Osteoblast (primary cell): ENCODE results near the gene PRAMEF33. TPM values are rescaled to one million over a fixed set of nuclear protein-coding genes. Genes with fewer than 3 reads are reported as not detected.

ENCODE experiments used
- small RNA-seq: library from RNA; depleted of rRNA; stranded (forward); fragments of <200 nt; gene quantifications from one replicate; pipeline ENCODE3, GENCODE V24; 2012
- total RNA-seq: library from RNA; depleted of rRNA; stranded (reverse); fragments of >200 nt; gene quantifications from 2 replicates; pipeline ENCODE4 v1.2.3, GENCODE V29; 2012

The PRAMEF33 gene
- total RNA-seq, 1 donor = not detected

Small RNAs within 50 kb of the gene (small RNA-seq; reads per million reads assigned to genes)
- gene RNU6-771P = not detected

Other genes starting within 250 kb of the PRAMEF33 start
- not detected in 2 replicates for gene PRAMEF27, start 247.0 kb upstream of the PRAMEF33 start, total RNA-seq
- gene HNRNPCL3, start 242.8 kb upstream of the PRAMEF33 start, total RNA-seq = not detected in 2 replicates
- not detected in 2 replicates for gene PRAMEF25, start 232.8 kb upstream of the PRAMEF33 start, total RNA-seq
- gene HNRNPCL2, start 186.7 kb upstream of the PRAMEF33 start, total RNA-seq = not detected in 2 replicates
- not detected in 2 replicates for gene PRAMEF26, start 147.5 kb upstream of the PRAMEF33 start, total RNA-seq
- not detected in 2 replicates for gene HNRNPCL4, start 137.9 kb upstream of the PRAMEF33 start, total RNA-seq
- gene PRAMEF9, start 131.7 kb upstream of the PRAMEF33 start, total RNA-seq = not detected in 2 replicates
- not detected in 2 replicates for gene PRAMEF13, start 102.1 kb upstream of the PRAMEF33 start, total RNA-seq
- not detected in 2 replicates for gene PRAMEF18, start 77.4 kb upstream of the PRAMEF33 start, total RNA-seq
- gene PRAMEF5, start 49.3 kb upstream of the PRAMEF33 start, total RNA-seq = not detected in 2 replicates
- gene PRAMEF8, start 18.4 kb upstream of the PRAMEF33 start, total RNA-seq = under 0.01 TPM in 1 of 2 replicates, not detected in the other
- not detected in 2 replicates for gene PRAMEF15, start 12.0 kb downstream of the PRAMEF33 start, total RNA-seq
- not detected in 2 replicates for gene PRAMEF14, start 43.6 kb downstream of the PRAMEF33 start, total RNA-seq
- gene PRAMEF19, start 68.4 kb downstream of the PRAMEF33 start, total RNA-seq = not detected in 2 replicates
- not detected in 2 replicates for gene PRAMEF17, start 86.1 kb downstream of the PRAMEF33 start, total RNA-seq
- gene PRAMEF20, start 106.9 kb downstream of the PRAMEF33 start, total RNA-seq = not detected in 2 replicates
- gene LRRC38, start 210.5 kb downstream of the PRAMEF33 start, total RNA-seq = not detected in 2 replicates